Caco-2 (cell line): ENCODE data around the gene USP53. TPM values are rescaled to one million over a fixed set of nuclear protein-coding genes. Genes with fewer than 3 reads are reported as not detected.
A peak's percentile ranks its signal among the peaks of the same experiment; 100 is the strongest.

ENCODE experiments used
- BruUV-seq: library from RNA; stranded (reverse); fragments of 400-500 nt; replicated peaks from 2 replicates; lab custom pipeline; 2021; lab: Mats Ljungman, UMichigan
- CTCF ChIA-PET: fragments of 300-600 bp; sonication (Branson Sonifier 250); formaldehyde crosslinking; loops from one replicate; lab custom pipeline; 2022; ENCODE audit warnings: antibody characterized with exemption; lab: Charles Lee
- POLR2A ChIA-PET: fragments of 300-600 bp; sonication (Branson Sonifier 250); formaldehyde crosslinking; loops from one replicate; lab custom pipeline; 2022; ENCODE audit warnings: antibody characterized with exemption; lab: Charles Lee
- DNase-seq, 2 experiments: peaks; one replicate each; pipeline versions ENCODE4 v3.0.0 to v3.0.0-alpha.2; 2020 to 2022
- H3K27me3 ChIP-seq: replicated peaks from 2 replicates; pipeline ENCODE4 v1.6.0; 2011; ENCODE audit warnings: low read length; ENCODE audit not compliant: control insufficient read depth, insufficient read depth
- H3K36me3 ChIP-seq: 2 replicates; pipeline ENCODE4 v1.5.1; 2011; ENCODE audit warnings: low read length; ENCODE audit not compliant: control insufficient read depth, insufficient read depth
- H3K4me1 ChIP-seq: fragments of 250-450 bp; sonication (Bioruptor Pico); 2 replicates; pipeline ENCODE4 v1.5.1; 2020; ENCODE audit warnings: mild to moderate bottlenecking
- H3K4me3 ChIP-seq: 2 replicates; pipeline ENCODE4 v1.5.1; 2011; ENCODE audit warnings: low read depth, mild to moderate bottlenecking, control low read depth, low read length
- H3K9me3 ChIP-seq: fragments of 250-450 bp; sonication (Bioruptor Pico); 2 replicates; pipeline ENCODE4 v1.5.1; 2020; ENCODE audit warnings: mild to moderate bottlenecking, moderate library complexity
- H3K27ac Mint-ChIP-seq: one replicate; pipeline ENCODE4 v1.8.0; 2022; ENCODE audit warnings: mixed read lengths; ENCODE audit not compliant: unreplicated experiment
- H3K27me3 Mint-ChIP-seq: one replicate; pipeline ENCODE4 v1.8.0; 2022; ENCODE audit warnings: mixed read lengths; ENCODE audit not compliant: insufficient read depth, unreplicated experiment
- H3K36me3 Mint-ChIP-seq: one replicate; pipeline ENCODE4 v1.8.0; 2022; ENCODE audit warnings: mild to moderate bottlenecking, mixed read lengths; ENCODE audit not compliant: insufficient read depth, unreplicated experiment
- H3K4me1 Mint-ChIP-seq: one replicate; pipeline ENCODE4 v1.8.0; 2022; ENCODE audit warnings: low read depth, mixed read lengths; ENCODE audit not compliant: unreplicated experiment
- H3K4me3 Mint-ChIP-seq: one replicate; pipeline ENCODE4 v1.8.0; 2022; ENCODE audit warnings: mild to moderate bottlenecking, moderate library complexity, mixed read lengths; ENCODE audit not compliant: unreplicated experiment
- H3K9me3 Mint-ChIP-seq: one replicate; pipeline ENCODE4 v1.8.0; 2022; ENCODE audit warnings: mixed read lengths; ENCODE audit not compliant: unreplicated experiment
- intact Hi-C: fragments of 100-400 bp; cut with micrococcal nuclease; formaldehyde crosslinking; loops from one replicate; pipeline ENCODE4 v1.10.0; 2022; ENCODE audit not compliant: unreplicated experiment
- total RNA-seq: library from RNA; stranded (reverse); gene quantifications from 2 replicates; pipeline ENCODE4 v1.2.3, GENCODE V29; 2022
- TF ChIP-seq, protein P1 (sequence below), 2 experiments: fragments of 200-600 bp in 1 of 2; IDR thresholded peaks; 1 replicate in 1 of 2; 2 replicates in 1 of 2; pipeline versions ENCODE4 v1.5.1 to v1.8.0; 2011 to 2022; ENCODE audit warnings: antibody characterized with exemption in 1 of 2, control low read depth in 1 of 2, inconsistent platforms in 1 of 2, low read depth in 1 of 2, low read length in 1 of 2, mild to moderate bottlenecking in 1 of 2, moderate library complexity in 1 of 2; ENCODE audit not compliant: insufficient read depth in 1 of 2, severe bottlenecking in 1 of 2, unreplicated experiment in 1 of 2

The USP53 gene
- total RNA-seq, 1 experiment from 2014 or later: 49.3 TPM

DNA sequence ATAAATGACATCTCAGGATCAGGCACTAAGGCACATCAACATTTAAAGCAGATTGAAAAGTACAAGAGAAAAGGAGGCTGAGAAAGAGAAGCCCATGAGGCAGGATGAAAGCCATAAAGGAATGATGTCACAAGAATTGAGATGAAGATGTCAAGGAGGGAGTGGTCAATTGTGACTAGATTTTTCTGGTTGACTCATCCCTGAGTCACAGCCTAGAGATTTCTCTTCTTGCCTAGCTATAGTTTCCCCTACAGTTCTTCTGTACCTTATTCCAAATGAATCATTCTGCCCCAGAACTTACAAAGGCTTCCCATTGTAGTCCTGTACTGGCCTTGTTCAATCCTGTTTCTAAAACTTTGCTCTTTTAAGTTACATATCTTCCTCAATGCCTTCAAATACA, 3.4 kb upstream of the USP53 start:
- CTCF ChIA-PET: interaction anchor here (1.1 kb wide), 1 partner anchor 167 kb away, joined by 3 read pairs; no protein-coding TSS in a partner anchor
- POLR2A ChIA-PET: no interaction called here

DNA sequence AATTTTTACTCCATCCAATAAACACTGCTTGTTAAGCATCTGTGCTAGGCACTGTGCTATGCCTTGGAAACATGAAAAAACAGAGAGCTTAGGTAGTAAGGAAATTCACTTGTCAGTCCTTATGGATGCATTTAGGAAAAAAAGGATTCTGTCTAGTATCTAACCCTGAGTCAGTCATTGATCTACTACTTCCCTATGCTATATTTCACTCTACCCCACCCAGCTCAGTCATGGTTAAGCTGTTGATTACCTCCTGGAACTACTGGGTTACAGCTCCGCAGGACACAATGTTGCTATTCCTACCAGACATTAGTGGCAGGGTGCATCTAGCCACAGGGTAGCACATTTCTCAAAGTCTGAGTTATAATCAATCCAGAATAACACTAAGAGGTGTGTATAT, 2.9 kb upstream of the USP53 start:
- H3K36me3 Mint-ChIP-seq: peaks cover 24% of the 10 kb centered on the region
- H3K36me3 ChIP-seq: no peaks in the 10 kb centered on the region
- H3K27ac Mint-ChIP-seq: no peak overlapping the region
- no peaks in the 10 kb centered on the region for H3K27me3 Mint-ChIP-seq
- intact Hi-C loops: no loop called here
- TF ChIP-seq, protein P1, sequence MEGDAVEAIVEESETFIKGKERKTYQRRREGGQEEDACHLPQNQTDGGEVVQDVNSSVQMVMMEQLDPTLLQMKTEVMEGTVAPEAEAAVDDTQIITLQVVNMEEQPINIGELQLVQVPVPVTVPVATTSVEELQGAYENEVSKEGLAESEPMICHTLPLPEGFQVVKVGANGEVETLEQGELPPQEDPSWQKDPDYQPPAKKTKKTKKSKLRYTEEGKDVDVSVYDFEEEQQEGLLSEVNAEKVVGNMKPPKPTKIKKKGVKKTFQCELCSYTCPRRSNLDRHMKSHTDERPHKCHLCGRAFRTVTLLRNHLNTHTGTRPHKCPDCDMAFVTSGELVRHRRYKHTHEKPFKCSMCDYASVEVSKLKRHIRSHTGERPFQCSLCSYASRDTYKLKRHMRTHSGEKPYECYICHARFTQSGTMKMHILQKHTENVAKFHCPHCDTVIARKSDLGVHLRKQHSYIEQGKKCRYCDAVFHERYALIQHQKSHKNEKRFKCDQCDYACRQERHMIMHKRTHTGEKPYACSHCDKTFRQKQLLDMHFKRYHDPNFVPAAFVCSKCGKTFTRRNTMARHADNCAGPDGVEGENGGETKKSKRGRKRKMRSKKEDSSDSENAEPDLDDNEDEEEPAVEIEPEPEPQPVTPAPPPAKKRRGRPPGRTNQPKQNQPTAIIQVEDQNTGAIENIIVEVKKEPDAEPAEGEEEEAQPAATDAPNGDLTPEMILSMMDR (IDR thresholded peaks at IDR 0.05; ENCODE audit: insufficient read depth in 1 of 2, low read depth in 1 of 2, low read length in 1 of 2, severe bottlenecking in 1 of 2, unreplicated experiment in 1 of 2): no peak
- ChIA-PET CTCF (interaction anchor here (1.1 kb wide), 1 partner anchor 168 kb away, joined by 3 read pairs; no protein-coding TSS in a partner anchor), POLR2A (no interaction called here)
- no peaks in the 10 kb centered on the region for H3K9me3 ChIP-seq
- no peak overlapping the region for H3K4me3 Mint-ChIP-seq
- no peak overlapping the region for H3K4me3 ChIP-seq
- H3K4me1 Mint-ChIP-seq: peaks cover 24% of the 10 kb centered on the region
- peaks cover 8% of the 10 kb centered on the region for H3K4me1 ChIP-seq
- no peaks in the 10 kb centered on the region for H3K9me3 Mint-ChIP-seq
- no peak for DNase-seq
- no peaks in the 10 kb centered on the region for H3K27me3 ChIP-seq
- no TSS peak for BruUV-seq

More for the DNA sequence above, 3.4 kb upstream of the USP53 start:
- no peak for DNase-seq
- intact Hi-C loops: no loop called here
- Histone ChIP-seq H3K4me1 (peaks cover 8% of the 10 kb centered on the region), H3K27me3 (no peaks in the 10 kb centered on the region), H3K9me3 (no peaks in the 10 kb centered on the region), H3K36me3 (no peaks in the 10 kb centered on the region), H3K4me3 (no peak overlapping the region)
- TF ChIP-seq, protein P1 (IDR thresholded peaks at IDR 0.05; ENCODE audit: insufficient read depth in 1 of 2, low read depth in 1 of 2, low read length in 1 of 2, severe bottlenecking in 1 of 2, unreplicated experiment in 1 of 2): no peak
- H3K9me3 Mint-ChIP-seq: no peaks in the 10 kb centered on the region
- no peak overlapping the region for H3K27ac Mint-ChIP-seq
- H3K27me3 Mint-ChIP-seq: no peaks in the 10 kb centered on the region
- H3K4me1 Mint-ChIP-seq: peaks cover 24% of the 10 kb centered on the region
- BruUV-seq: no TSS peak
- H3K4me3 Mint-ChIP-seq: no peak overlapping the region
- H3K36me3 Mint-ChIP-seq: peaks cover 24% of the 10 kb centered on the region

DNA sequence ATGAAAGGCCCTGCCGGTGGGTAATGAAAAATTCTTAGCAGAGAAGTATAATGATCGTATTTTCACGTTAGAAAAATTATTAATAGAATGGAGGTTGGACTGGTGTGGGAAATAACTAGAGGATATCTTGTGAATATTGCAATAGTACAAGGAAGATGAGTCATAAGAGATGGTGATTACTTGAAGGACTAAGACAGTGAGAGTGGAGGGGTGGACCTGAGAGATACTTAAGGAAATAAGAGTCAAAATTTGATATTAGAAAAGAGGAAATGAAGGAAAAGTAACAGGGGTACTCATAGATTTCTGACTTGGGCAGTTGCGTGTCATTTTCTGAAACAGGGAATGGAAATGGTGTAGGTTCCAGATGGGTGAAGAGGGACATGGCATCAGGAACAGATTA, 1.7 kb upstream of the USP53 start:
- Mint-ChIP-seq H3K4me3 (peak overlapping the region; percentile 95), H3K9me3 (no peaks in the 10 kb centered on the region), H3K27me3 (no peaks in the 10 kb centered on the region), H3K36me3 (peaks cover 24% of the 10 kb centered on the region), H3K27ac (peak overlapping the region; percentile 99), H3K4me1 (peaks cover 24% of the 10 kb centered on the region)
- Histone ChIP-seq H3K27me3 (no peaks in the 10 kb centered on the region), H3K4me3 (peak overlapping the region; percentile 45), H3K4me1 (peaks cover 8% of the 10 kb centered on the region), H3K9me3 (no peaks in the 10 kb centered on the region), H3K36me3 (no peaks in the 10 kb centered on the region)
- TF ChIP-seq, protein P1 (IDR thresholded peaks at IDR 0.05; ENCODE audit: insufficient read depth in 1 of 2, low read depth in 1 of 2, low read length in 1 of 2, severe bottlenecking in 1 of 2, unreplicated experiment in 1 of 2): no peak
- intact Hi-C loops: loop anchor here (5.0 kb wide), 1 partner anchor 77 kb away; no protein-coding TSS in a partner anchor
- CTCF ChIA-PET: no interaction called here
- POLR2A ChIA-PET: no interaction called here
- no peak for DNase-seq
- no TSS peak for BruUV-seq
